ENCODE results near the gene ZBED4. TPM values are rescaled to one million over a fixed set of nuclear protein-coding genes. Genes with fewer than 3 reads are reported as not detected.

ZBED4 gene
- total RNA-seq, 1 experiment from 2014 or later, result 23.0 TPM

DNA sequence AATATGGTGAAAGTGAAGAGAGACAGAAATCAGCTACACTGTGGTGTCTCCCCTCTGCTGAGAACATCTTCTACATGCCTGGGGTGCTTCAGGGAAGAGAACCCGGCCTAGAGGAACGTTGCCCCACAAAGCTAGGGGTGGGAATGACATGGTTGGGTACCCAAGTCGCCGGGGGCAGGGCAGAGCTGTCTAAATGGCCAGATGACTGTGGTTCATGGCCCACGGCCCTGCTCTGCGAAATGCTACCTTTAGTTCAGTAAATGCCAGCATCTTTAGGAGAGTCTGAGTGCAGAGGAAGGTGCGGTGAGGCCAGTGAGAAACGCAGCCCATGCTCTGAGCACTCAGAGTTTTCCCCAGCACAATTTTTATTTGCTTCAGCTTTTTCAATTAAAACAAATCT, 38.8 kb upstream of the ZBED4 start:
- Mint-ChIP-seq H3K4me3 (no peak overlapping the region), H3K36me3 (ENCODE audit: insufficient read depth in 1 of 3, low read depth in 3 of 3) (peaks cover 25 to 65% (median 59%) of the 10 kb centered on the region in 3 experiments), H3K9me3 (no peaks in the 10 kb centered on the region), H3K4me1 (no peaks in the 10 kb centered on the region), H3K27me3 (ENCODE audit: low read depth) (no peaks in the 10 kb centered on the region), H3K27ac (no peak overlapping the region; a peak in 2 of 7 replicates)
- Histone ChIP-seq H3K9me3 (ENCODE audit: control insufficient read depth, low read depth, low read length) (no peaks in the 10 kb centered on the region), H3K56ac (ENCODE audit: insufficient read length, low read depth, low read length) (no peak overlapping the region), H4K5ac (ENCODE audit: insufficient read length, low read depth, low read length) (no peak overlapping the region), H3K9ac (ENCODE audit: extremely low read depth, insufficient read length, low read length) (no peak overlapping the region), H2AFZ (ENCODE audit: low read length) (no peak overlapping the region), H3K79me1 (ENCODE audit: insufficient read depth, low read depth, low read length, poor library complexity, severe bottlenecking) (peaks cover 14% of the 10 kb centered on the region), H4K8ac (replicated peaks; ENCODE audit: insufficient read length, low read depth, low read length) (no peak overlapping the region), H3K27me3 (ENCODE audit: insufficient read depth, low read length) (no peaks in the 10 kb centered on the region), H3K79me2 (ENCODE audit: insufficient read depth, low read length) (peaks cover 58% of the 10 kb centered on the region; the same call in 1 of the 2 replicates), H2AK5ac (ENCODE audit: insufficient read length, low read length) (no peak overlapping the region), H3K18ac (ENCODE audit: insufficient read length, low read depth, low read length) (no peak overlapping the region), H3K14ac (ENCODE audit: insufficient read depth, low read length) (no peak overlapping the region), H2BK120ac (ENCODE audit: low read depth, low read length, poor library complexity, severe bottlenecking) (no peak overlapping the region), H2BK5ac (ENCODE audit: insufficient read length, low read length) (no peak overlapping the region), H3K4me2 (ENCODE audit: insufficient read depth, insufficient read length, low read length) (no peak overlapping the region), H2BK15ac (ENCODE audit: low read depth, low read length) (no peak overlapping the region), H3K4me1 (ENCODE audit: insufficient read depth, low read length) (no peaks in the 10 kb centered on the region), H3K27ac (ENCODE audit: insufficient read length, low read depth, low read length) (no peak overlapping the region), H3K4ac (ENCODE audit: low read depth, low read length) (no peak overlapping the region), H4K91ac (ENCODE audit: insufficient read length, low read depth, low read length) (no peak overlapping the region), H4K20me1 (ENCODE audit: control insufficient read depth, insufficient read depth, insufficient read length) (no peaks in the 10 kb centered on the region), H3K23me2 (ENCODE audit: insufficient read length, low read depth, low read length, poor library complexity, severe bottlenecking) (peaks cover 2% of the 10 kb centered on the region), H3K23ac (ENCODE audit: insufficient read length, low read depth, low read length) (no peak overlapping the region), H2BK12ac (ENCODE audit: insufficient read length, low read depth, low read length) (no peak overlapping the region), H2BK20ac (ENCODE audit: low read depth, low read length, poor library complexity, severe bottlenecking) (no peak overlapping the region), H3T11ph (ENCODE audit: low read length) (no peak overlapping the region)
- no peak for DNase-seq
- WGBS (ENCODE audit: extremely low coverage, insufficient read length, low lambda C conversion rate), result no CpG with 5 or more reads among the region's 8 CpGs
- no peak for TF ChIP-seq CTCF (conservative IDR thresholded peaks at IDR 0.05)

All from H9 (cell line).